Right lobe of liver (tissue), 6 donors: Measurements from ENCODE around the gene AKT3. TPM values are rescaled to one million over a fixed set of nuclear protein-coding genes. Genes with fewer than 3 reads are reported as not detected.
"Not testable (repeated sequence)": the region's sequence is repeated elsewhere in the genome, so short reads cannot be mapped to it uniquely, and the experiment has no call there.

Experiments
- ATAC-seq, 4 donors: fragments of 200-7000 bp; cut with Tn5 transposase; one replicate each; pipeline ENCODE4 v1.9.1; 2020; ENCODE audit warnings: mild to moderate bottlenecking in 4 of 4, moderate library complexity in 4 of 4
- DNase-seq, 3 donors: peaks; one replicate each; pipeline ENCODE4 v3.0.0-alpha.2; 2020
- H3K27ac ChIP-seq, 3 donors: fragments of 200-600 bp; one replicate each; pipeline ENCODE4 v1.8.0; 2022
- H3K27me3 ChIP-seq, 2 donors: fragments of 200-600 bp; one replicate each; pipeline ENCODE4 v1.8.0; 2022
- H3K36me3 ChIP-seq, 4 donors: fragments of 200-600 bp; sonication (generic) in 1 of 4; one replicate each; pipeline versions ENCODE4 v1.5.1 to v1.8.0; 2017 to 2022; ENCODE audit warnings: control low read depth in 1 of 4
- H3K4me1 ChIP-seq, 4 donors: fragments of 200-600 bp; sonication (generic) in 1 of 4; one replicate each; pipeline versions ENCODE4 v1.5.1 to v1.8.0; 2017 to 2022; ENCODE audit warnings: control low read depth in 1 of 4
- H3K4me3 ChIP-seq, 3 donors: fragments of 200-600 bp; one replicate each; pipeline ENCODE4 v1.8.0; 2022
- H3K9me3 ChIP-seq, 4 donors: fragments of 200-600 bp; sonication (generic) in 1 of 4; one replicate each; pipeline versions ENCODE4 v1.5.1 to v1.8.0; 2017 to 2022; ENCODE audit warnings: control low read depth in 1 of 4
- POLR2A ChIP-seq: fragments of 450-650 bp; IDR thresholded peaks from one replicate; pipeline ENCODE4 v1.6.1; 2017; ENCODE audit warnings: antibody characterized with exemption, mild to moderate bottlenecking
- WGBS: methylation state at CpG from one replicate; pipeline ENCODE4 v1.1.6; 2018; ENCODE audit warnings: low coverage, low lambda C conversion rate; ENCODE audit not compliant: insufficient coverage; ENCODE audit errors: missing lambda C conversion rate; 5-methylcytosine and 5-hydroxymethylcytosine counted together
- intact Hi-C, 2 donors: fragments of 100-400 bp; cut with DNase I; formaldehyde crosslinking; loops; one replicate each; pipeline versions ENCODE4 v1.11.2 to v1.14.1; 2022
- total RNA-seq, 6 experiments: library from RNA; depleted of rRNA in 2 of 6; stranded (reverse); fragments of >200 nt in 2 of 6; fragmentation: NEBNext Ultra II Directional in 3 of 6; extraction: Animal tissue kit (Norgen Biotek cat#: 25700) in 3 of 6; gene quantifications; one replicate each; pipeline versions ENCODE4 v1.1.0 to v1.2.4, GENCODE V29; 2016 to 2023
- TF ChIP-seq, protein P1 (sequence below), 4 donors: fragments of 200-600 bp in 3 of 4; fragments of 450-650 bp in 1 of 4; IDR thresholded peaks; one replicate each; pipeline versions ENCODE4 v1.5.1 to v1.8.0; 2016 to 2022; ENCODE audit warnings: antibody characterized with exemption in 4 of 4, mild to moderate bottlenecking in 2 of 4
- donor health status: DM: no; HTN: yes; CAD: no.
- donor health status: DM: no; HTN: no; CAD: no.
- donor health status: DM: no; HTN: no; CAD: no.
- donor health status: DM: no; HTN: yes; CAD: no.
- donor health status: DM: no; HTN: yes; CAD: no.

Gene AKT3
- total RNA-seq, 6 experiments from 2014 or later: 4.9 to 9.6 (median 6.8) TPM

DNA sequence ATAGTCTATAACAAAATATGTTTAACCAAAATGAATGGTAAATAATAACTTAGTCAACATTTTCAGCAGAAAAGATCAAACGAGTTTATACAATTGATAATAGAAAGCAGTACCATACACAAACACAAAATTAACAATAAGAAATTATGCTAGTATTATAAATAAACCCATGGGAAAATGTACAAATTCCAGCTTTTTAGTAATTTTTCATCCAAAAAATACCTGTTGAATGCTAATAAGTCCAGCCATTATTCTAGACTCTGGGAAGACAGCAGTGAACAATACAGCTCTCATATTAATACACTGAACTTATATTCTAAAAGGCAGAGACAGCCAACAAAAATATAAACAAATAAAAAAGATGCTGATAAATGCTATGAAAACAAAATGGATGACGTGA, 66.3 kb downstream of the AKT3 start:
- no peak for ATAC-seq

DNA sequence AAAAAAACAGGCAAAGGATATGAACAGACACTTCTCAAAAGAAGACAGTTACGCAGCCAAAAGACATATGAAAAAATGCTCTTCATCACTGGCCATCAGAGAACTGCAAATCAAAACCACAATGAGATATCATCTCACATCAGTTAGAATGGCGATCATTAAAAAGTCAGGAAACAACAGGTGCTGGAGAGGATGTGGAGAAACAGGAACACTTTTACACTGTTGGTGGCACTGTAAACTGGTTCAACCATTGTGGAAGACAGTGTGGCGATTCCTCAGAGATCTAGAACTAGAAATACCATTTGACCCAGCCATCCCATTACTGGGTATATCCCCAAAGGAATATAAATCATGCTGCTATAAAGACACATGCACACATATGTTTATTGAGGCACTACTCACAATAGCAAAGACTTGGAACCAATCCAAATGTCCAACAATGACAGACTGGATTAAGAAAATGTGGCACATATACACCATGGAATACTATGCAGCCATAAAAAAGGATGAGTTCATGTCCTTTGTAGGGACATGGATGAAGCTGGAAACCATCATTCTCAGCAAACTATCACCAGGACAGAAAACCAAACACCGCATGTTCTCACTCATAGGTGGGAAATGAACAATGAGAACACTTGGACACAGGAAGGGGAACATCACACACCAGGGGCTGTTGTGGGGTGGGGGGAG, 77.5 kb downstream of the AKT3 start:
- H3K4me1 ChIP-seq, H3K4me3 ChIP-seq, H3K9me3 ChIP-seq, H3K27ac ChIP-seq, H3K27me3 ChIP-seq, DNase-seq, ATAC-seq, H3K36me3 ChIP-seq, intact Hi-C loops: not testable (repeated sequence)
- WGBS: 71% methylated on average over 3 of the region's 4 CpGs

More for the DNA sequence above, 66.3 kb downstream of the AKT3 start:
- no peaks in the 10 kb centered on the region for H3K36me3 ChIP-seq
- no peak overlapping the region for H3K27ac ChIP-seq
- 46% methylated on average over 2 of the region's 2 CpGs for WGBS
- TF ChIP-seq POLR2A: no peak
- no peak for DNase-seq
- H3K27me3 ChIP-seq: no peaks in the 10 kb centered on the region
- H3K9me3 ChIP-seq: no peaks in the 10 kb centered on the region
- intact Hi-C loops: no loop called here
- no peaks in the 10 kb centered on the region for H3K4me1 ChIP-seq
- no peak overlapping the region for H3K4me3 ChIP-seq

DNA sequence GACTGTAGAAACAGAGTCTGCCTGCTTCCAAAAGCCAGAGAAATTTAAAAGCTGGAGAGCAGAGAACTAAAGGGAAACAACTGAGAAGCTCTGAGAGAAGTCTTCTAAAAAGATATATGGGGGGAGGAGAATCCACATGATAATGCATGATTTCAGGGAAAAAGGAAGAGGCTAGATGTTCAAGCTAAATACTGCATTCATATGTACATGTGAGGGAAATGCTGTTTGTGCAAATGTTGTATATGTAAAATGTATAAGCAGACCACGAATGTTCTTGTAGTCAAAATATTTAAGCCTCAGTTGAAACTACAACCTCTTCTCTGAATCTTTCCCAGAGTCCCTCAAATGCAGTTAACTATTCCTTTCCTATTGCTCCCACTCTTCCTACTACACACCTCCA, 79.2 kb downstream of the AKT3 start:
- TF ChIP-seq, protein P1, sequence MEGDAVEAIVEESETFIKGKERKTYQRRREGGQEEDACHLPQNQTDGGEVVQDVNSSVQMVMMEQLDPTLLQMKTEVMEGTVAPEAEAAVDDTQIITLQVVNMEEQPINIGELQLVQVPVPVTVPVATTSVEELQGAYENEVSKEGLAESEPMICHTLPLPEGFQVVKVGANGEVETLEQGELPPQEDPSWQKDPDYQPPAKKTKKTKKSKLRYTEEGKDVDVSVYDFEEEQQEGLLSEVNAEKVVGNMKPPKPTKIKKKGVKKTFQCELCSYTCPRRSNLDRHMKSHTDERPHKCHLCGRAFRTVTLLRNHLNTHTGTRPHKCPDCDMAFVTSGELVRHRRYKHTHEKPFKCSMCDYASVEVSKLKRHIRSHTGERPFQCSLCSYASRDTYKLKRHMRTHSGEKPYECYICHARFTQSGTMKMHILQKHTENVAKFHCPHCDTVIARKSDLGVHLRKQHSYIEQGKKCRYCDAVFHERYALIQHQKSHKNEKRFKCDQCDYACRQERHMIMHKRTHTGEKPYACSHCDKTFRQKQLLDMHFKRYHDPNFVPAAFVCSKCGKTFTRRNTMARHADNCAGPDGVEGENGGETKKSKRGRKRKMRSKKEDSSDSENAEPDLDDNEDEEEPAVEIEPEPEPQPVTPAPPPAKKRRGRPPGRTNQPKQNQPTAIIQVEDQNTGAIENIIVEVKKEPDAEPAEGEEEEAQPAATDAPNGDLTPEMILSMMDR (IDR thresholded peaks at IDR 0.05): no peak
- TF ChIP-seq POLR2A: no peak
- WGBS: 58% methylated on average over 1 of the region's 1 CpG
- ATAC-seq (no peak), DNase-seq (no peak)
- H3K27me3 ChIP-seq: no peaks in the 10 kb centered on the region
- H3K4me1 ChIP-seq: no peaks in the 10 kb centered on the region
- intact Hi-C loops: no loop called here
- no peaks in the 10 kb centered on the region for H3K9me3 ChIP-seq
- H3K36me3 ChIP-seq: no peaks in the 10 kb centered on the region
- no peak overlapping the region for H3K27ac ChIP-seq
- no peak overlapping the region for H3K4me3 ChIP-seq

DNA sequence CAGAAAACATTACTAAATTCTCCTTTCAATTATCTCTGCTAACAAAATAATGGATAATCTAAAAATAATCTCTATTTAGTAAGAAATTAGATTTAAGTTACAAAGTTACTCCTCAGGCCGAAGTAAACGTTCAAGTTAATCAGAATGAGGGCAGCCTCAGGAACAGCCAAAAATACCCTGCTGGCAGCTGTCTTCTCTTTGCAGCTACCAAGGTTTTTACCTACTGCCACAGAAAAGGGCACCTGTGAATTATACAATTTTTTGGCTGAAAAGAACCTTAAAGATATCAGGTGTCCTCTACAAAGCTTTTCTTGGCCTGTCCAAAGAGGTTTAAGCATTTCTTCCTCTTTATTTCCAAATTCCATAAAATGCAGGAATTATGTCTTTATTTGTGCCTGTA, 84.4 kb downstream of the AKT3 start:
- DNase-seq (no peak), ATAC-seq (no peak)
- Histone ChIP-seq H3K4me1 (no peaks in the 10 kb centered on the region), H3K4me3 (no peak overlapping the region), H3K27me3 (no peaks in the 10 kb centered on the region), H3K27ac (no peak overlapping the region), H3K36me3 (no peaks in the 10 kb centered on the region), H3K9me3 (no peaks in the 10 kb centered on the region)
- intact Hi-C loops: no loop called here
- WGBS: 79% methylated on average over 2 of the region's 2 CpGs
- TF ChIP-seq, protein P1 (IDR thresholded peaks at IDR 0.05): no peak
- no peak for TF ChIP-seq POLR2A

DNA sequence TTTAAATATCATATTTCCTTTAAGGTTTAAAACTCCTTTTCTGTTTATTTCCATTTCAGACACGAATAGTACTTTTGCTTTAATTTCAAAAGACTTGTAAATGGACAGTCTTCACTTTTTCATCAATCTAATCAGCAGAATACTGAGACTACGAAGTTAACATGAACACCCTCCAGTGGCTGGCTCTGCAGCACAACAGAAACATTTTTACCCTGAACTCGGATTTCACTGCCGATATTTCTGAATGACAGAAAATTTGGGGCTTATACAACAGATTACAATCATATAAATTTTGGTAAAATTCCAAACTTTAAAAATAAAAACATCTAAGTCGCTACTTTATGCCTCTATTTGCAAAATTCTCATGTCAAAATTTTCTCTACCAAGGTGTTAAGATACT, 86.2 kb downstream of the AKT3 start:
- H3K27me3 ChIP-seq: no peaks in the 10 kb centered on the region
- ATAC-seq: no peak
- DNase-seq: no peak
- intact Hi-C loops: no loop called here
- no peak overlapping the region for H3K4me3 ChIP-seq
- H3K36me3 ChIP-seq: no peaks in the 10 kb centered on the region
- WGBS: 69% methylated on average over 5 of the region's 5 CpGs
- H3K9me3 ChIP-seq: no peaks in the 10 kb centered on the region
- H3K4me1 ChIP-seq: no peaks in the 10 kb centered on the region
- H3K27ac ChIP-seq: no peak overlapping the region
- TF ChIP-seq POLR2A: no peak
- TF ChIP-seq, protein P1 (IDR thresholded peaks at IDR 0.05): no peak
